Activated naive CD8-positive, alpha-beta T cell treated with anti-CD3 and anti-CD28 coated beads for 36 hours (primary cell): Measurements from ENCODE around the gene SLC25A44. TPM values are rescaled to one million over a fixed set of nuclear protein-coding genes. Genes with fewer than 3 reads are reported as not detected.

Experiments used
- DNase-seq: peaks from one replicate; pipeline ENCODE4 v3.0.0; 2021
- H3K27ac Mint-ChIP-seq: one replicate; pipeline ENCODE4 v1.8.0; 2022; ENCODE audit warnings: mild to moderate bottlenecking, moderate library complexity, mixed read lengths
- H3K27me3 Mint-ChIP-seq: one replicate; pipeline ENCODE4 v1.8.0; 2022; ENCODE audit warnings: mild to moderate bottlenecking, mixed read lengths
- H3K36me3 Mint-ChIP-seq: one replicate; pipeline ENCODE4 v1.8.0; 2021; ENCODE audit warnings: mild to moderate bottlenecking, mixed read lengths
- H3K4me1 Mint-ChIP-seq: one replicate; pipeline ENCODE4 v1.8.0; 2021; ENCODE audit warnings: mixed read lengths
- H3K4me3 Mint-ChIP-seq: one replicate; pipeline ENCODE4 v1.8.0; 2022; ENCODE audit warnings: mild to moderate bottlenecking, moderate library complexity, mixed read lengths
- H3K9me3 Mint-ChIP-seq: one replicate; pipeline ENCODE4 v1.8.0; 2022; ENCODE audit warnings: mixed read lengths
- total RNA-seq, 2 experiments: library from RNA; stranded (reverse); gene quantifications; one replicate each; pipeline ENCODE4 v1.2.3, GENCODE V29; 2021

Gene SLC25A44
- total RNA-seq, 2 experiments from 2014 or later: 55.0 to 60.7 TPM

DNA sequence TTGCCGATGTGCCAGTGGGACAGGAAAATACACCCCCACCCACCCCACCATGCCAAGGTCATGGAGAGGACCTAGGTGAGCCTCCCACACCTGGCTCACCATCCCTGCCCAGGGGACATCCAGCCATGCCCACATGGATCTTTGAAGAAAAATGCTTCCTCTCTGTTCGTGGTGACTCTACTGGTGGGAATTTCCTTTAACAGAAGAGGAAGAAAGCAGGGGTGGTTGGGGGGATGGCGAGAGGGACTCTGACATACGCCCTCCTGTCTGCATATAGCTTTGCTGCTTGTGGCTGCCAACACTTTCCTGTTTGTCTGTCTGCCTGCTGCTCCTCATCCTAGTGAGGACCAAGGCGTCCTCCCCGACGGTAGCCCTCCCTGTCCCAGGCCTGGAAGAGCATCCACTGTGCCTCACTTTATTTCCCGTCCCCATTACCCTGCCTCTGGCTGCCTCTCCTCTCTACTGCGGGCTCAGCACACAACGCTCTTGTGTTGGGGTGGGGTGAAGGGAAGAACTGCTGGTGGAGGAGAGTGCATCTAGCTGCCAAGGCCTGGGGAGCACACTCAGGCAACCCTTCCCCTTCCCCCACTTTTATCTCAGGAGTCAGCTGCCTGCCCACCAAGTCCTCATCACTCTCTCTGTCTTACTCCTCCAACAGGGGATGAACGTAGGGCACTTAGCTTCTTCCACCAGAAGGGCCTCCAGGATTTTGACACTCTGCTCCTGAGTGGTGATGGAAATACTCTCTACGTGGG, 38.0 kb upstream of the SLC25A44 start:
- Mint-ChIP-seq H3K27me3 (peaks cover 3% of the 10 kb centered on the region), H3K36me3 (no peaks in the 10 kb centered on the region), H3K27ac (peak overlapping the region; percentile 39), H3K4me1 (peaks cover 54% of the 10 kb centered on the region), H3K9me3 (no peaks in the 10 kb centered on the region), H3K4me3 (peak overlapping the region; percentile 81)
- DNase-seq: no peak

DNA sequence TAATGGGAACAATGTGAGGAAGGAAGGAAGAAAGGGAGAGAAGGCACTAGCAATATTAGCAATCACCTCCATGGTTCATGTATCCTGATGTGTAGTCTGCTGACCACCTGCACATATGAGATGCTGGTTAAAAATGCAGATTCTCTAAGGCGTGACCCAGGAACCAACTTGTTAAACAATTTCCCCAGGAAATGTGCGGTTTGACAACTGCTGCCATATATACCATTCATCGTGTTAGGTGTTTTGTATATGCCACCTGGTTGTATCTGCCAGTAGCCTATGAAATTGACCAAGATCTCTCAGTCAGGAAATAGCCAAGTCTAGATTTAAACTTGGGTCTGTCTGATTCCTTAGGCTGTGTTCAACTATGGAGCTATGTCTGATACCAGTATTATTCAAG, 36.4 kb upstream of the SLC25A44 start:
- Mint-ChIP-seq H3K27me3 (peaks cover 3% of the 10 kb centered on the region), H3K36me3 (peaks cover 4% of the 10 kb centered on the region), H3K4me1 (peaks cover 47% of the 10 kb centered on the region), H3K27ac (no peak overlapping the region), H3K9me3 (no peaks in the 10 kb centered on the region), H3K4me3 (no peak overlapping the region)
- no peak for DNase-seq

DNA sequence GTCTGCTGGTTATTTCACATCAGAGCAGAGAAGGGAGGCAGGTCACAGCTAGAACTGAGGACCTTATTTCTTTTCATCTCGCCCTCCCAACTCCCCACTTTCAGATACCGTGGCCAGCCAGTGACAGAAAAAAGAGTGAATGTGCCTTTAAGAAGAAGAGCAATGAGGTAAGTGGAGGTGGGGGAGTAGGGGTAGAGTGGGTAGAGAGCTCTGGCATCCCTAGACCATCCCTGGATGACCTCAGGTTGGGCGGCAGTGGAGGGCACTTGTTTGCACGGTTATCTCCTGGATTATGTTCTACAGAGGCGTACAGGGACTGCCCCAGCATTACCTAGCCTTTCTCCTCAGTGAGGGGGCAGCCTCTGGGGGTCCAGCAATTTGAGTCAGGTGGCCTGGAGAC, 35.9 kb upstream of the SLC25A44 start:
- no peak for DNase-seq
- Mint-ChIP-seq H3K4me3 (no peak overlapping the region), H3K27me3 (peaks cover 3% of the 10 kb centered on the region), H3K27ac (no peak overlapping the region), H3K4me1 (peaks cover 43% of the 10 kb centered on the region), H3K36me3 (peaks cover 4% of the 10 kb centered on the region), H3K9me3 (no peaks in the 10 kb centered on the region)

DNA sequence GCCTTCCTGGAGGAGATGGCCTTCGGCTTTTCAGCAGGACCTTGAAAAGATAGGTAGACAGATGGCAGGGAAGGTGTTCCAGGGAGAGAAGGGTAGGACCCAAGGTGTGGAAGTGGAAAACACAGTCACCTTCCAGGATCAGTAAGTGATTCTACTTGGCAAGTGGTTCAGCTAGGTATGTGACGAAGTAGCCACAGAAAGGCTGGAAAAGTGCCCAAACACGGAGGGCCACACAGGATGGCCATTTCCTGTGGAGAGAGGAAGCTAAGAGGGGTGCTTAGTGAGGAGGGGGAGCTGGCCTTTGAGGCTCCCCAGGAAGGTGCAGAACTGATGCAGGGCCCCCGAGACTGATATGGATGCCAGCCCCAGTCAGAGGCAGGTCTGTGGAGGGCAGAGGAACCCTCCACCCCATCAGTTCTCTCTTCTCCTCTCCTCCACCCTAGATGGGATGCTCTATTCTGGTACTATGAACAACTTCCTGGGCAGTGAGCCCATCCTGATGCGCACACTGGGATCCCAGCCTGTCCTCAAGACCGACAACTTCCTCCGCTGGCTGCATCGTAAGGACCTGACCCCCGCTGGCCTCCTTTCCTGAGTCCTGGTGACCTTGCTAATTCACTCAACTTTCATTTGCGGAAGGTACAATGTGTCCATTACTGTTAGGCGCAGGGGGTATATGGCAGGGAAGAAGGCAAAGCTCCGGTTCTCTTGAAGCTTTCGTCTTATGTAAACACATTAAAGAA, 33.7 kb upstream of the SLC25A44 start:
- Mint-ChIP-seq H3K27me3 (peaks cover 3% of the 10 kb centered on the region), H3K27ac (no peak overlapping the region), H3K4me1 (peaks cover 28% of the 10 kb centered on the region), H3K4me3 (peak overlapping the region; percentile 41), H3K36me3 (peaks cover 11% of the 10 kb centered on the region), H3K9me3 (peaks cover 3% of the 10 kb centered on the region)
- DNase-seq: no peak

DNA sequence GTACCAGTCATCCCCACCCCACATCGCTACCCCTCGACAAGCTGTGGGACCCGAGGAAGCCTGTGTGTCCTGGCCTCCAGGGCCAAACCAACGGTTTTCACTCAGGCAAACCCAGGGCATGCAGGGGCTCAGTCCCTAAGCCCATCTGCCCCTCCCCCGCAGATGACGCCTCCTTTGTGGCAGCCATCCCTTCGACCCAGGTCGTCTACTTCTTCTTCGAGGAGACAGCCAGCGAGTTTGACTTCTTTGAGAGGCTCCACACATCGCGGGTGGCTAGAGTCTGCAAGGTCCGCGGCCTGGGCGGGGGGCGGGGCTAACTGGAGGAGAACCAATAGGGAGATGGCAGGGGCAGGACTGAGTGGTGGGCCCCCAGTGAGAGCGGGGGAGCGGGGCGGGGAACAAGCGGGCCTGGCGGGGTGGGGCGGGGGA, 33.1 kb upstream of the SLC25A44 start:
- peaks cover 5% of the 10 kb centered on the region for H3K9me3 Mint-ChIP-seq
- peak overlapping the region; percentile 41 for H3K4me3 Mint-ChIP-seq
- H3K36me3 Mint-ChIP-seq: peaks cover 13% of the 10 kb centered on the region
- DNase-seq: peak; percentile 55
- no peak overlapping the region for H3K27ac Mint-ChIP-seq
- peaks cover 26% of the 10 kb centered on the region for H3K4me1 Mint-ChIP-seq
- peaks cover 3% of the 10 kb centered on the region for H3K27me3 Mint-ChIP-seq

DNA sequence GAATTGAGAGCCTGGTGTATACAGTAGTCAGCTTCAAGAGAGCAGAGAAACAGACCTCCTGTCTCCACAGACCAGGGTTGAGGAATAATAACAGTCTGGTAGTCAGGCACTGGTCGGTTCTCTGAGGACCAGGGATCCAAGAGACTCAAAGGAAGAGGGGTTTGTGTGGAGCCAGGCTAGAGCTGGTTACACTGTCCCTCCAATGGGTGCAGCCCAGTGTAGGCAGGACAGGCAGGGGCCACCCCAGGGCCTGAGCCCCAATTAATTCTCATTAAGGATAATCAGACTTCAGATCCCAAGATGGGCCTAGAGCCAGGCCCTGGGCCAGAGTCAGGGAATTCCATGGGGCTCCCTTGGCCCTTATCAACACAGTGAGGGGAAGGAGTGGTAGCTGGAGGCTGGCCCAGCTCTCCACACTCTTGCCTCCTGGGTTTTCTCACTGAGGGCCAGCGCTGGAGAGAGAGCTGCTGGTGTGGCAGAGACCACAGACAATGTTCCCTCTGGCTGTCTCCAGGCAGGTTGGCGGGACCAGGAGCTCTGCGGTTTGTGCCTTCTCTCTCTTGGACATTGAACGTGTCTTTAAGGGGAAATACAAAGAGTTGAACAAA, 31.4 kb upstream of the SLC25A44 start:
- no peak overlapping the region for H3K4me3 Mint-ChIP-seq
- H3K9me3 Mint-ChIP-seq: peaks cover 5% of the 10 kb centered on the region
- H3K4me1 Mint-ChIP-seq: peaks cover 16% of the 10 kb centered on the region
- no peaks in the 10 kb centered on the region for H3K27me3 Mint-ChIP-seq
- DNase-seq: no peak
- H3K27ac Mint-ChIP-seq: no peak overlapping the region
- peaks cover 18% of the 10 kb centered on the region for H3K36me3 Mint-ChIP-seq

DNA sequence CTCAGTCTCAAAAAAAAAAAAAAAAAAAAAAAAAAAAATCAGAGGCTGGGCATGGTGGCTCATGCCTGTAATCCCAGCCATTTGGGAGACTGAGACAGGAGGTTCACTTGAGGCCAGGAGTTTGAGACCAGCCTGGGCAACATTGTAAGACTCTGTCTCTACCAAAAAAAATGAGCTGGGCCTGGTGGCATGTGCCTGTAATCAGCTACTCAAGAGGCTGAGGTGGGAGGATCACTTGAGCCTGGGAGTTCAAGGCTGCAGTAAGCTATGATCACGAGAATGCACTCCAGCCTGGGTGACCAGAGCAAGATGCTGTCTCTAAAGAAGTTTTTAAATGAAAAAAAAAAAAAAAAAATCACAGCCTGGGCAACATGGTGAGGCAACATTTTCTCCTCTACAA, 30.2 kb upstream of the SLC25A44 start:
- no peak overlapping the region for H3K4me3 Mint-ChIP-seq
- H3K27me3 Mint-ChIP-seq: no peaks in the 10 kb centered on the region
- peaks cover 19% of the 10 kb centered on the region for H3K36me3 Mint-ChIP-seq
- H3K9me3 Mint-ChIP-seq: peaks cover 5% of the 10 kb centered on the region
- peaks cover 16% of the 10 kb centered on the region for H3K4me1 Mint-ChIP-seq
- H3K27ac Mint-ChIP-seq: no peak overlapping the region
- no peak for DNase-seq

DNA sequence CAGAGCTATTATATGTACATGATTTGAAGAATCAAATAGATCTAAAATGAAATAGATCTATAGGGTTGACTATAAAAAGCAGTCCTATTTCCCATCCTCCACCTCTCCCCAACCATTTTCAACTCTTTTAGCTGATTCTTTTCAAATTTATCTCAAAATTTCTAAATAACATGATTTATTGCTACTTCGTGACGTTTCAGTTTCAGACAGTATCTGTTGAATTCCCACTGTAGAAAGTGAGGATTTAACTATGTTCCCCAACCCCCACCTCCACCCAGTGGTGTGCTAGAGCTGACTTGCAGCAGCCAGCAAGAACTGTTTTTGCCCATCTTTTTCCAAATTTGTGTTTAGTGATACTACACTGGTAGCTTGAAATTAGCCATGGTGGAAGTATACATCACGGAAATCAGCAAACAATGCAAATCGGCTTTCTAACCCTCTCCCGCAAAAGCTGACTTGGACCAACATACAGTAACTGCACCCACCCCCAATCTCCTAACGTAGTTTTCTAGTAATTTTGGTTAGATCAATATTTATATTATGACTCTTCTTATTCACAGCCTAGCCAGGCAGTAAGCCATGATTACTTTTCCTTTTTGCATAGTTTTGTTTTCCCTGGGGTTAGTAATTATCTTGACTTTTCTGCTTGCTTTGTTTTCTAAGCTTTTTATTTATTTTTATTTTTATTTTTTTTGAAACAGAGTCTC, 29.6 kb upstream of the SLC25A44 start:
- DNase-seq: no peak
- no peaks in the 10 kb centered on the region for H3K27me3 Mint-ChIP-seq
- no peak overlapping the region for H3K27ac Mint-ChIP-seq
- H3K9me3 Mint-ChIP-seq: peaks cover 5% of the 10 kb centered on the region
- H3K4me1 Mint-ChIP-seq: peaks cover 15% of the 10 kb centered on the region
- H3K36me3 Mint-ChIP-seq: peaks cover 19% of the 10 kb centered on the region
- no peak overlapping the region for H3K4me3 Mint-ChIP-seq

DNA sequence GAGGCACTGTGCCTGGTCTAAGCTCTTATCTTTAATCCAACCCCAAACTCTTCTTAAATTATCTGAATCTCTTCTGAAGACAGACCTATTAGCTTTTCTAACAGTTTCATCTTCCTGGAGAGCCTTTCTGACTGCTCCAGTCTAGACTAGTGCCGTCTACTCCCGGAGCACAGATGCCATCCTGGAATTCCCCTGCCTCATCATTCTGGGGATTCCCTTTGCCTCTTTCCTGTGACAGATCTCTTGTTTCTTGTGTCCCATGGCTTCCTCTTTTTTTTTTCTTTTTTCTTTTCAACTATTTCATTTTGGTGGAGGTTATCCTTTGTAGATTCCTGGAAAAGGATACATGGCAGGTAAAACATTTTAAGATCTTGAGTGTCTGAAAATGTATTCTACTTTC, 28.8 kb upstream of the SLC25A44 start:
- Mint-ChIP-seq H3K27ac (no peak overlapping the region), H3K27me3 (no peaks in the 10 kb centered on the region), H3K9me3 (peaks cover 5% of the 10 kb centered on the region), H3K4me1 (peaks cover 15% of the 10 kb centered on the region), H3K4me3 (no peak overlapping the region), H3K36me3 (peaks cover 19% of the 10 kb centered on the region)
- no peak for DNase-seq

DNA sequence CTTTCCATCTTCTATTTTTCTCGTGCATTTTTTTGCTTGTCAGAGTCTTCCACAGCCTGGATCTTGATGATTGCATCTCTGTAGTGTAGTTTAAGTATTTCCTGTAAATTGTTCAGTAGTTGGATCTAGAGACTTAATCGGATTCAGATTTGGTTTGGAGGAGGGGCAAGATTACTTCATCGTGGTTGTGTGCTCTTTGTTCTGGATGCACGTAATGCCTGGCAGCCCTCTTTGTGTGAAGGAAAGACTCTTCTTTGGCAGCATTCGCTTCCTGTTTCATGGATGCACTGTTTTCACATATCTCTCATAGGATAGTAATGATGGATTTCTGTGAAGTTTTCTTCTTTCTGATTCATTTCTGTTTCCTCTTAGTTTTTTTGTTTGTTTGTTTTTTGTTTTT, 26.4 kb upstream of the SLC25A44 start:
- Mint-ChIP-seq H3K27ac (no peak overlapping the region), H3K27me3 (no peaks in the 10 kb centered on the region)

DNA sequence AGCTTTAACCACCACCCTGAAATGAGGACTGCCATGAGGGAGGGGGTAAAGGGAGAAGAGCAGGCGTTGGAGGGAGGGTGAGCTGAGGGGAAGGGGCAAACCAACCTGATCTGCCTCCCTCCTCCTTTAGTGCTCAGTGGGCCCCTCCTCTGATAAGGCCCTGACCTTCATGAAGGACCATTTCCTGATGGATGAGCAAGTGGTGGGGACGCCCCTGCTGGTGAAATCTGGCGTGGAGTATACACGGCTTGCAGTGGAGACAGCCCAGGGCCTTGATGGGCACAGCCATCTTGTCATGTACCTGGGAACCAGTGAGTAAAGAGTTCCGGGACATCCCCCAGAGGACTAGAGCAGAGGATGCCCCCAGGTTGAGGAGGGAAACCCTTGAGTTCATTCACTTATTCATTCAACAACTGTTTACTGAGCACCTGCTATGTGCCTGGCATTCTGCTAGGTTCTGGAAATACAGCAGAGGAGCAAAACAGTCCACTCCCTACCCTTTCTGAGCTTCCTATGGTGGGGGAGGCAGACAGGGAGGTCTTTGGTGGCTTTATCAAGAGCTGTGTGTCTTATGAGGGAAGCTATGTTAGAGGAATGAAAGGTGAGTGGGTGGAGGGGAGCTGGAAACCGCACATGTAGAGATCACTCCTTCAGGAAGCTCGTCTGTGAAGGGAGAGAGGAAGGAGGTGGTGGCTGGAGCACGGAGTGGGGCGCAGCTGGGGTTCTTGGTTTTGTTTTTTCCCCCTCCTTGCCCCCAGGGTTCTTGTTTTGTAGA, 21.0 kb upstream of the SLC25A44 start:
- DNase-seq: no peak
- no peaks in the 10 kb centered on the region for H3K9me3 Mint-ChIP-seq
- H3K27me3 Mint-ChIP-seq: no peaks in the 10 kb centered on the region
- no peak overlapping the region for H3K27ac Mint-ChIP-seq
- H3K4me1 Mint-ChIP-seq: peaks cover 11% of the 10 kb centered on the region
- H3K4me3 Mint-ChIP-seq: no peak overlapping the region
- H3K36me3 Mint-ChIP-seq: peaks cover 3% of the 10 kb centered on the region

More for the DNA sequence above, 26.4 kb upstream of the SLC25A44 start:
- Mint-ChIP-seq H3K4me1 (peaks cover 3% of the 10 kb centered on the region), H3K9me3 (peaks cover 5% of the 10 kb centered on the region), H3K36me3 (peaks cover 16% of the 10 kb centered on the region), H3K4me3 (no peak overlapping the region)
- no peak for DNase-seq

DNA sequence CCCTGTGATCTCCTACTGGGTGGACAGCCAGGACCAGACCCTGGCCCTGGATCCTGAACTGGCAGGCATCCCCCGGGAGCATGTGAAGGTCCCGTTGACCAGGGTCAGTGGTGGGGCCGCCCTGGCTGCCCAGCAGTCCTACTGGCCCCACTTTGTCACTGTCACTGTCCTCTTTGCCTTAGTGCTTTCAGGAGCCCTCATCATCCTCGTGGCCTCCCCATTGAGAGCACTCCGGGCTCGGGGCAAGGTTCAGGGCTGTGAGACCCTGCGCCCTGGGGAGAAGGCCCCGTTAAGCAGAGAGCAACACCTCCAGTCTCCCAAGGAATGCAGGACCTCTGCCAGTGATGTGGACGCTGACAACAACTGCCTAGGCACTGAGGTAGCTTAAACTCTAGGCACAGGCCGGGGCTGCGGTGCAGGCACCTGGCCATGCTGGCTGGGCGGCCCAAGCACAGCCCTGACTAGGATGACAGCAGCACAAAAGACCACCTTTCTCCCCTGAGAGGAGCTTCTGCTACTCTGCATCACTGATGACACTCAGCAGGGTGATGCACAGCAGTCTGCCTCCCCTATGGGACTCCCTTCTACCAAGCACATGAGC, 17.2 kb upstream of the SLC25A44 start:
- no peaks in the 10 kb centered on the region for H3K27me3 Mint-ChIP-seq
- H3K4me1 Mint-ChIP-seq: peaks cover 20% of the 10 kb centered on the region
- H3K36me3 Mint-ChIP-seq: peaks cover 8% of the 10 kb centered on the region
- no peak for DNase-seq
- no peaks in the 10 kb centered on the region for H3K9me3 Mint-ChIP-seq
- H3K4me3 Mint-ChIP-seq: no peak overlapping the region
- H3K27ac Mint-ChIP-seq: no peak overlapping the region

DNA sequence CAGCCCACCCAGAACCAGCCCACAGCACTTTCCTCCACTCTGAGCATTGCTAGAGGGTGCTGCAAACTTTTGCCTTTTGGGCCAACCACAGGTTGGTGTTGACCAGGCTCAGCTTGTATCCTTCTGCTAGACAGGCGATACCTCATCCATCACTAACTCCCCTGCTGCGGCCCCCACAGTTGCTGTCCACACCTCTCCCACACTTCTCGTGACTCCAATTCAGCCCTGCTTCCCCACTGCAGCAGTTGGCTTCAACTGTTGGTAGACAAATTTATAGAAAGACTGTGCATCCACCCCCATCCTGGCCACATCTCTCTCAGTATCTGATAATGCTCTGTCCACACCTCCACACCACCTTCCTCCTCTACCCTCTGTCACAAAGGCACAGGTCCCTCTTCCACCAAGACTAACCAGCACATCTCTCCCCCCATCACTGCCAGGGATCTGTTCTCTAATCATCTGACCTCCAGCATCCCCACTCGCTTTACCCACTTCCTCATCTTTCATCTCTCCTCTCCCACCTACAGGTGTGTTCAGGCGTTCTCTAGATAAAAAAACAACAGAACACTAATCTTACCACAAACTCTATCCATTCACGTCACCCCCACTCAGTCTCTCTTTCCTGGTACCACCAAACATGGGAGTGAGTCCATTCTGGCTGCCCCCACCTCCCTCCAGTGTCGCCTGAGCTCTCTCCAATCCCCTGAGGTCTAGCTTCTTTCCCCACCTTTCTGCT, 15.8 kb upstream of the SLC25A44 start:
- H3K9me3 Mint-ChIP-seq: no peaks in the 10 kb centered on the region
- H3K4me3 Mint-ChIP-seq: peak overlapping the region; percentile 3
- peaks cover 16% of the 10 kb centered on the region for H3K4me1 Mint-ChIP-seq
- no peaks in the 10 kb centered on the region for H3K27me3 Mint-ChIP-seq
- peak overlapping the region; percentile 55 for H3K27ac Mint-ChIP-seq
- DNase-seq: no peak
- peaks cover 8% of the 10 kb centered on the region for H3K36me3 Mint-ChIP-seq
